ENCODE measurements around the gene C11orf24. TPM values are rescaled to one million over a fixed set of nuclear protein-coding genes. Genes with fewer than 3 reads are reported as not detected.

Gene C11orf24
- polyA plus RNA-seq, 2 of the 4 experiments (the other 2 are of a cell fraction): 29.4 to 43.8 TPM

GRCh38 chr11:68293708-68294107 is 21.9 kb upstream of the C11orf24 start:
- Histone ChIP-seq H3K4me1 (peaks cover 15% of the 10 kb centered on the region), H3K9me3 (peaks cover 14% of the 10 kb centered on the region), H3K27ac (no peak overlapping the region), H3K4me3 (no peak overlapping the region), H3K4me2 (no peak overlapping the region)
- FAIRE-seq: no peak
- ChIA-PET POLR2A (no interaction called here), CTCF (interaction anchor here (0.6 to 1.1 kb wide), 3 partner anchors 36 to 84 kb away, joined by 3 read pairs; no protein-coding TSS in a partner anchor)
- no peak for DNase-seq (ENCODE audit: low read depth in 1 of 2, low spot score in 1 of 2)
- ATAC-seq: no peak
- TF ChIP-seq HDAC2 (IDR thresholded peaks at IDR 0.05): no peak
- TF ChIP-seq, protein P1, sequence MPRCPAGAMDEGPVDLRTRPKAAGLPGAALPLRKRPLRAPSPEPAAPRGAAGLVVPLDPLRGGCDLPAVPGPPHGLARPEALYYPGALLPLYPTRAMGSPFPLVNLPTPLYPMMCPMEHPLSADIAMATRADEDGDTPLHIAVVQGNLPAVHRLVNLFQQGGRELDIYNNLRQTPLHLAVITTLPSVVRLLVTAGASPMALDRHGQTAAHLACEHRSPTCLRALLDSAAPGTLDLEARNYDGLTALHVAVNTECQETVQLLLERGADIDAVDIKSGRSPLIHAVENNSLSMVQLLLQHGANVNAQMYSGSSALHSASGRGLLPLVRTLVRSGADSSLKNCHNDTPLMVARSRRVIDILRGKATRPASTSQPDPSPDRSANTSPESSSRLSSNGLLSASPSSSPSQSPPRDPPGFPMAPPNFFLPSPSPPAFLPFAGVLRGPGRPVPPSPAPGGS (IDR thresholded peaks at IDR 0.05): no peak
- no peak for TF ChIP-seq ATOH8 (CRISPR knock-in tag; IDR thresholded peaks at IDR 0.05; ENCODE audit: low read depth)
- no peak for TF ChIP-seq RARB (CRISPR knock-in tag; IDR thresholded peaks at IDR 0.05)
- no peak for TF ChIP-seq FOXS1 (CRISPR knock-in tag; IDR thresholded peaks at IDR 0.05)
- no peak for TF ChIP-seq RAD21 (conservative IDR thresholded peaks at IDR 0.05 in 1 of 2, IDR thresholded peaks at IDR 0.05 in 1 of 2)
- no peak for TF ChIP-seq JUN (IDR thresholded peaks at IDR 0.05)
- TF ChIP-seq RCOR1 (IDR thresholded peaks at IDR 0.05; ENCODE audit: low read depth, low read length): no peak
- TF ChIP-seq SMC3 (IDR thresholded peaks at IDR 0.05): no peak
- TF ChIP-seq NPAS2 (CRISPR knock-in tag; IDR thresholded peaks at IDR 0.05; ENCODE audit: borderline replicate concordance): no peak
- no peak for TF ChIP-seq MAZ (IDR thresholded peaks at IDR 0.05; ENCODE audit: borderline replicate concordance, low read depth, low read length)
- no peak for TF ChIP-seq RFX5 (IDR thresholded peaks at IDR 0.05)
- TF ChIP-seq TFCP2L1 (CRISPR knock-in tag; IDR thresholded peaks at IDR 0.05): no peak
- no peak for TF ChIP-seq POLR2A (IDR thresholded peaks at IDR 0.05; ENCODE audit: low read length)
- no peak for TF ChIP-seq KDM5A (IDR thresholded peaks at IDR 0.05)
- no peak for TF ChIP-seq CBX8 (IDR thresholded peaks at IDR 0.05)
- no peak for TF ChIP-seq ZC3H11A (IDR thresholded peaks at IDR 0.05)
- no peak for TF ChIP-seq ESRRA (IDR thresholded peaks at IDR 0.05; ENCODE audit: borderline replicate concordance, low read length)
- no peak for TF ChIP-seq REST (IDR thresholded peaks at IDR 0.05)
- 77% methylated on average over 2 of the region's 2 CpGs for WGBS (ENCODE audit: missing lambda C conversion rate)

- ChIA-PET POLR2A (no interaction called here), CTCF (interaction anchor here (1.3 to 9.2 kb wide), 4 partner anchors 9 to 32 kb away, joined by 3 to 78 read pairs (median 8); partner anchors contain the start of gene C11orf24)
- no peak for DNase-seq (ENCODE audit: low read depth in 1 of 2, low spot score in 1 of 2)
- Histone ChIP-seq H3K4me1 (no peaks in the 10 kb centered on the region), H3K4me2 (no peak overlapping the region), H3K27ac (no peak overlapping the region), H3K9me3 (peaks cover 18% of the 10 kb centered on the region), H3K4me3 (no peak overlapping the region)
- ATAC-seq: no peak
- no peak for FAIRE-seq
- WGBS (ENCODE audit: missing lambda C conversion rate): 53% methylated on average over 2 of the region's 2 CpGs
- TF ChIP-seq FOSL2 (IDR thresholded peaks at IDR 0.05) (no peak), FOSL2 (CRISPR knock-in tag; IDR thresholded peaks at IDR 0.05) (no peak), SREBF2 (IDR thresholded peaks at IDR 0.05) (no peak), KDM5A (IDR thresholded peaks at IDR 0.05) (no peak), GATA3 (IDR thresholded peaks at IDR 0.05; ENCODE audit: borderline replicate concordance) (no peak), CBX2 (IDR thresholded peaks at IDR 0.05; ENCODE audit: borderline replicate concordance, low read depth) (no peak), ZC3H11A (IDR thresholded peaks at IDR 0.05) (no peak), JUN (IDR thresholded peaks at IDR 0.05) (no peak)
- TF ChIP-seq, protein P2, sequence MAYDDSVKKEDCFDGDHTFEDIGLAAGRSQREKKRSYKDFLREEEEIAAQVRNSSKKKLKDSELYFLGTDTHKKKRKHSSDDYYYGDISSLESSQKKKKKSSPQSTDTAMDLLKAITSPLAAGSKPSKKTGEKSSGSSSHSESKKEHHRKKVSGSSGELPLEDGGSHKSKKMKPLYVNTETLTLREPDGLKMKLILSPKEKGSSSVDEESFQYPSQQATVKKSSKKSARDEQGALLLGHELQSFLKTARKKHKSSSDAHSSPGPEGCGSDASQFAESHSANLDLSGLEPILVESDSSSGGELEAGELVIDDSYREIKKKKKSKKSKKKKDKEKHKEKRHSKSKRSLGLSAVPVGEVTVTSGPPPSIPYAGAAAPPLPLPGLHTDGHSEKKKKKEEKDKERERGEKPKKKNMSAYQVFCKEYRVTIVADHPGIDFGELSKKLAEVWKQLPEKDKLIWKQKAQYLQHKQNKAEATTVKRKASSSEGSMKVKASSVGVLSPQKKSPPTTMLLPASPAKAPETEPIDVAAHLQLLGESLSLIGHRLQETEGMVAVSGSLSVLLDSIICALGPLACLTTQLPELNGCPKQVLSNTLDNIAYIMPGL (CRISPR knock-in tag; IDR thresholded peaks at IDR 0.05; ENCODE audit: borderline replicate concordance): no peak
- TF ChIP-seq, protein P3, sequence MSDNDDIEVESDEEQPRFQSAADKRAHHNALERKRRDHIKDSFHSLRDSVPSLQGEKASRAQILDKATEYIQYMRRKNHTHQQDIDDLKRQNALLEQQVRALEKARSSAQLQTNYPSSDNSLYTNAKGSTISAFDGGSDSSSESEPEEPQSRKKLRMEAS (IDR thresholded peaks at IDR 0.05): no peak
These were observed 17.7 kb upstream of the C11orf24 start for GRCh38 chr11:68289456-68289855.
